SKM-1 treated with dmso at 0.1 percent for 144 hours (cell line): Measurements from ENCODE around the gene CCDC90B.
"Not testable (repeated sequence)": the region's sequence is repeated elsewhere in the genome, so short reads cannot be mapped to it uniquely, and the experiment has no call there.

Experiments
- DNase-seq: peaks from one replicate; lab custom pipeline; 2025; ENCODE audit not compliant: unreplicated experiment; lab: John Stamatoyannopoulos, UW

CCDC90B gene, protein sequence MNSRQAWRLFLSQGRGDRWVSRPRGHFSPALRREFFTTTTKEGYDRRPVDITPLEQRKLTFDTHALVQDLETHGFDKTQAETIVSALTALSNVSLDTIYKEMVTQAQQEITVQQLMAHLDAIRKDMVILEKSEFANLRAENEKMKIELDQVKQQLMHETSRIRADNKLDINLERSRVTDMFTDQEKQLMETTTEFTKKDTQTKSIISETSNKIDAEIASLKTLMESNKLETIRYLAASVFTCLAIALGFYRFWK

DNA sequence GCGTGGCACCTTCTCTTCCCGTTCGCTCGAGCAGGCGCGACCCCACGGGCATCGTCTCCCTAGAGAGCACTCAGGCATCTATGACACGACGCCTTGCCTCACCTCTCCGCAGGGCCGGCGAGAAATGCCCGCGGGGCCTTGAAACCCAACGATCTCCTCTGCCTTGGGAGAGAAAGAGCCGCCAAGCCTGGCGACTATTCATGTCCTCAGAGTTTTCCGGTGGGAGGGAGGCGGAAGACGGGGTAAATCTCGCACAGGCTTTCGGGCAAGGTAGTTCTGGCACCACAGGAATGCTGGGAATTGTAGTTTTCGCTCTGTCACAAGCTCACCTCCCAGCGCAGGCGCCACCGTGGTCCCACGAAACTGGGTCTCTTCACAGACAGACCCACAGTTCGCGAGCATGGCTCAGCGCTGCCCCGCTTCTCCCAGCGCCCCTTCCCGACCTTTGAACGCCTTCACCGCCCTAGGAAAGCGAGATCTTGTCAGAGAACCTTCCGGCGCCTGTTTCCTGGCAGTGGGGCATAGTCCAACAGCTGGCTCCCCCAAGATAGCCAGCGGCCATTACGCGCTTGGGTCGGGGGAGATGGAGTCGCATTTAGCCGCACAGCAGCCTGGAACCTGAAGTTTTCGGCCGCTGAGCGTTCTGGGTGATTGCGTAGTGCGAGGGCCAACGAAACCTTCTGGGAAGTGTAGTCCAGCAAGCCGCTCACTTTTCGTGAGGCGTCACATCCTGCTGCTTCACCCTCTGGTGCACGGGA is at the start of gene CCDC90B:
Gene CCDC90B (minus strand): TSS at position 597 of the 758 bp plus-strand sequence. CDS start 395 bp downstream, at position 202.
- peak; percentile 94 for DNase-seq

DNA sequence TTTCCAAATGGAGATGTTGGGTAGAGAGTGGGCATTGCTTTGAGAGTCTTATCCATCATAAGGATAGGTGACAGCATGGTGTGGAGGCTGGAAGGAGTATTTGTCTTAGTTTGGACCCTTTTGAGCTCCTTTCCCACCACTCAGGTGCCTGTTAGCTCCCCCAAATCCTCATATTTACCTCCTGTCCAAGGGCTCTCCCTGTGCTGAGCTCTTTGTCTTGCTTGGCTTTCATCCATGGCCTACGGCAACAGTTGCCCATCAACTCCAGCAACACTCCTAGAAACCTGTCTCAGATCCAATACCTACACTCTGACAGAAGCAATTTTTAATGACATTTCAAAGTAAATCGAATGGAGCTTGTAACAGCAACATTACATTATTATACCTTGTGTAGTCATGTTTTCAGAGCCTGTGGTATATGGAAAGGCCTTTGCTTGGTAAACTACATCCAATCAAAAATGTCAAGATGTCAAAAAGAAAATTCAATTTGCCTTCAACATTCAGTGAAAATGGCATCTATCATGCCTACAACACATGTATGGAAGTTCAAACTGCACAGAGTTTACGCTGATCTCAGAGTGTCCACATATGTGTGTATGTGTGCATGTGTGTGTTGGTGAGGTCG is 49.4 kb upstream of the CCDC90B start:
- DNase-seq = no peak

DNA sequence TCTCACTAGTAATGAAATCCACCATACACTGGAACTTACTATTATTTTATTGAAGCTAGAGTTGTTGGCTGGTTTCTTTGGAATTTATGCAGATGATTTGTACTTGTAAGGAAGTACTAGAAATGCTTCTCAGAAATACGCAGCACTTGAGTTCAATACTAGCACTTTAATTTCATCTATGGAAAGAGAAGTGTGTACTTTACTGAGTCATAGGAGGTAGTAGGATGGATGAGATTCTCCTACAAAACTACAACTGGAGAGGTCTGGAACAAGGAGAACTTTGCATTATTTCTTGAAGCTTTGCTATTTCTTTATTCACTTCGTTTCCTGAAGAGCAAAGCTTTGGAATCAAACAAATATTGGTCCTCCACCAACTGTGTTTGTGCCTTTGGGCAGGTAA is 44.1 kb upstream of the CCDC90B start:
- no peak for DNase-seq

DNA sequence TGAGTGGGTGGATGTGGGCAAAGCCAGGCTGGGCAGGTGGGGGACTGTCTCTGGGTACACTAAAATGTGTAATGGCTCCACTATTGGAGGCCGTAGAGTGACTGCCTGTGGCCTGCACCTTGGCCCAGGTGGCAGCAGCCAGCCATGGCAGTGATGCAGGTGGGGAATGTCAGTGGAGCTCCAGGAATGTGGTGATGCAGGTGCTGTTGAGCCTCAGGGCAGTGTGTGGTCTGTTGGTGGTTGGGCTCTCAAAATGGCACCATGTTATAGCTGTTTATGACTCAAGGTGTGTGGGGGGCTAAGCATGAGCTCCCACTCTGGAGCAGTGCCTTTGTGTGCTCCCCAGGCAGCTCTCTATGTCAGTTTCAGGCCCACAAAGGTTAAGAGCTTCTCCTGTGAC is 40.2 kb upstream of the CCDC90B start:
- DNase-seq = no peak

DNA sequence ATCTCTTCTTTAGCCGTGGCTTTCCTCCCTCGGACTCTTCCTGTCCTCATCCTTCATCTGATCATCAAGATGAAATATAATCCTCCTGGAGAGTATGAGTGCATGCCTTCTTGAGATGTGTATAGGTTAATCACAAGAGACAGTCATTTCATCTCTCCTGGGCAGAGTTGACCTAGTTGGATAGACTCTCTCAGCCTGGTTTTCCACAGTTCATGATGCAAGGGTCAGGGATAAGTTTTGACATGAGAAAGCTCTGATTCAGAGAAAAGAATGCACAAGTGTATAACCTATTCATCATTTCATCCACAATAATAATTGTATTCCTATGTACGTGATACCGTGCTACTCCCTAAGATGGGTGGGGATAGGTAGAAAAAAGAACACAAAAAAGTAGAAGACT is 33.2 kb upstream of the CCDC90B start:
- DNase-seq = no peak

DNA sequence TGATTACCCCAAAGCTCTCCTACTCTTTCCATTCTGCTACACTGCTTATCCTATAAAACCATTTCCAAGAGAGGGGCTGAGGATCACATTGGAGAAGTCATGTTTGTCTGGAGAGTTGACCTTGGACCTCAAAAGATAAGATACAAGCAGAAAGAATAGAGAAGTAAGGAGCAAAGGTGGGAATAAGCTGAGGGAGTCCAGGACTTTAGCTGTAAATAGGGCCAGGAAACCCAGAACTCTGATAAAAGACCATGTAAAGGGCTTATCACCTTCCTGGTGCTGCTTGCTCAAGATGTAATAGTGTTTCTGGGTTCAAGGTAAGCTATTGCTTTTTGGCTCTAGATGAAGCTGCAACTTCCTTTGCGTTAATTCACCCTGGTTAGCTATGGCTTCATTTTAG is 32.8 kb upstream of the CCDC90B start:
- no peak for DNase-seq

DNA sequence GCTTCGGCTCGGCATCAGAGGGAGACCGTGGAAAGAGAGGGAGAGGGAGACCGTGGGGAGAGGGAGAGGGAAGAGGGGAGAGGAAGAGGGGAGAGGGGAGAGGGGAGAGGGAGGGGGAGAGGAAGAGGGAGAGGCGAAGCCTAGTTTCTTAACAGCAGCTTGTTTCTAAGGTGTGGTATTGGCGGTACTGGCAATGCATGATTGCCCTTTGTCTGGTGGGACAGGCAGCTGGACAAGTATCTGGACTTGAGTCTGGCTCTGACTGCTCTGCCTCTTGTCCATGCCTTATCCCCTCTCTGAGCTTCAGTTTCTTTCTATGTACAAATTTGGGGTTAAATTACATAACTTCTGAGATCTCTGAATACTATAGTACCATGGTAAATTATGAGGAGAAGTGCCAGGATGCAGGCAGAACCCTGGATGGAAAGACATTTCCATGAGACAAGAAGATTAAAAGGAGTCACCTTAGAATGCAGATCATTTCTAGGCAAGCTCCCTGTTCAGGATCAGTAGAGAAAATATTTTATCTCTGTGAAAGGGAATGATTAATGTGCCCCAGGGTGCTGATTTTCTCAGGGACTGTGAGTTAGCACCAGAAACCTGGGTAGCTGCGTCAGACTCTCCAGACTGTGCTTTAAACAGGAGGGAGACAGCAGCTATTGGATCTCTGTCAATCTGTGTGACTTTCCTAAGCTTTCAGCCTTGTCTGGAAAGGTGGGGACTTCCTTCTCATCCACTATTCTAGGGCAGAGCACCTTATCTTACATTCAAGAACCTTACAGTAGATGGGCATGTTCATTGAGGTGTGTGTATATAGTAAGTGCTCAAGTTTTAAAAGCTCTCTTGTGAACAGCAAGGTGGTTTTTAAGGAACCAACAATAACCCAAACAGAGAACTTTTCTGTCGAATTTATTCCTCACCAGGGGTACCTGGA is 31.9 kb upstream of the CCDC90B start:
- DNase-seq = no peak

DNA sequence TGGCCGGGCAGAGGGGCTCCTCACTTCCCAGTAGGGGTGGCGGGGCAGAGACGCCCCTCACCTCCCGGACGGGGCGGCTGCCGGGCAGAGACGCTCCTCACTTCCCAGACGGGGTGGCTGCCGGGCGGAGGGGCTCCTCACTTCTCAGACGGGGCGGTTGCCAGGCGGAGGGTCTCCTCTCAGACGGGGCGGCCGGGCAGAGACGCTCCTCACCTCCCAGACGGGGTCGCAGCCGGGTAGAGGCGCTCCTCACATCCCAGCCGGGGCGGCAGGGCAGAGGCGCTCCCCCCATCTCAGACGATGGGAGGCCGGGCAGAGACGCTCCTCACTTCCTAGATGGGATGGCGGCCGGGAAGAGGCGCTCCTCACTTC is 30.7 kb upstream of the CCDC90B start:
- not testable (repeated sequence) for DNase-seq

DNA sequence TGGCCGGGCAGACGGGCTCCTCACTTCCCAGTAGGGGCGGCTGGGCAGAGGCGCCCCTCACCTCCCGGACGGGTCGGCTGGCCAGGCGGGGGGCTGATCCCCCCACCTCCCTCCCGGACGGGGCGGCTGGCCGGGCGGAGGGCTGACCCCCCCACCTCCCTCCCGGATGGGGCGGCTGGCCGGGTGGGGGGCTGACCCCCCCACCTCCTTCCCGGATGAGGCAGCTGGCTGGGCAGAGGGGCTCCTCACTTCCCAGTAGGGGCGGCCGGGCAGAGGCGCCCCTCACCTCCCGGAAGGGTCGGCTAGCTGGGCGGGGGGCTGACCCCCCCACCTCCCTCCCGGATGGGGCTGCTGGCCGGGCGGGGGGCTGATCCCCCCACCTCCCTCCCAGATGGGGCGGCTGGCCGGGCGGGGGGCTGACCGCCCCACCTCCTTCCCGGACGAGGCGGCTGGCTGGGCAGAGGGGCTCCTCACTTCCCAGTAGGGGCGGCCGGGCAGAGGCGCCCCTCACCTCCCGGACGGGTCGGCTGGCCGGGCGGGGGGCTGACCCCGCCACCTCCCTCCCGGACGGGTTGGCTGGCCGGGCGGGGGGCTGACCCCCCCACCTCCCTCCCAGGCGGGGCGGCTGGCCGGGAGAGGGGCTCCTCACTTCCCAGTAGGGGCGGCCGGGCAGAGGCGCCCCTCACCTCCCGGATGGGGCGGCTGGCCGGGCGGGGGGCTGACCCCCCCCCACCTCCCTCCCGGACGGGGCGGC is 30.2 kb upstream of the CCDC90B start:
- not testable (repeated sequence) for DNase-seq

DNA sequence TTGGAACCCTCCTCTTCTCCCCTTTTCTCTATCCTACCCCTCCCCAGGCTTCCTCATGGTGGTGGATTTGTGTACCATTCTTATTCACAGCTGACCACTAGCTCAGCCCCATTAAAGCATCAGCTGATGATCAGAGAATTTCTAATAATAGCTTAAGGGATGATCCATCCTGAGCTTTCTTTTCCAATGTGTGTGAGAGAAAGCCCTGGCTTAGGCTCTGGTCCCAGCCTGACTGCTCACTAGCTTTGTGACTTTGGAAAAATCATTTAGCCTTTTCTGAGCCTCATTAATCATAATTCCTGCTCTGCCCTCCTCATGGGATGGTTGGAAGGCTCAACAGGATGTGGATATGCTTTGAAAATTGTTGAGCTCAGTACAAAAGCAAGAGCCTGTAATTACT is 26.3 kb upstream of the CCDC90B start:
- no peak for DNase-seq

DNA sequence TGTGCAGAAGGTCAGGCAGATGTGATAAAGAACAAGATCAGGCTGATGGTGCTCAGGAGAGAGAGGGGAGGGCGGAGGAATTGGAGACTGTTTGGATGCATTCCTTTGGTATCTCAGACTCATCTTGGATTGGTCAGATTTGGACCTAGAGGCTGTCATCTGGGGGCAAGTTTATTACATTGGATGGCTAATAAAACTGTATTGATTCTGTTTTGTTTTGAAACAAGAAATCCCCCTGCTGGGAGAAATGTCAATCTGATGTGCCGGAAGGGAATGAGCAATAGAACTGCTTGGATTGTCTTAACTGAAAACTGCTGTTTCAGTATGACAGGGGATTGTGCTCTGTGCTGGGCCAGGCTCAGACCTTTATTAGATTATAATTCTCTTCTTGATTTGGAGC is 25.5 kb upstream of the CCDC90B start:
- no peak for DNase-seq

DNA sequence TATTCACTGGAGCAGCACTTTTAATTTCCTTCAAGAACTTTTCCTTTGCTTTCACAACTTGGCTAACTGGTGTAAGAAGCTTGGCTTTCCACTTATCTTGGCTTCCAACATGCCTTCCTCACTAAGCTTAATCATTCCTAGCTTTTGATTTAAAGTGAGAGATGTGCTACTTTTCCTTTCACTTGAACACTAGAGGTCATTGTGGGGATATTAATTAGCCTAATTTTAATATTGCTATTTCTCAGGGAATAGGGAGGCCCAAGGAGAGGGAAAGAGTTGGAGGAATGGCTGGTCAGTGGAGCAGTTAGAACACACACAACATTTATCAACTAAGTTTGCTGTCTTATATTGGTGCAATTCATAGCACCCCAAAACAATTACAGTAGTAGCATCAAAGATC is 24.6 kb upstream of the CCDC90B start:
- DNase-seq = no peak

DNA sequence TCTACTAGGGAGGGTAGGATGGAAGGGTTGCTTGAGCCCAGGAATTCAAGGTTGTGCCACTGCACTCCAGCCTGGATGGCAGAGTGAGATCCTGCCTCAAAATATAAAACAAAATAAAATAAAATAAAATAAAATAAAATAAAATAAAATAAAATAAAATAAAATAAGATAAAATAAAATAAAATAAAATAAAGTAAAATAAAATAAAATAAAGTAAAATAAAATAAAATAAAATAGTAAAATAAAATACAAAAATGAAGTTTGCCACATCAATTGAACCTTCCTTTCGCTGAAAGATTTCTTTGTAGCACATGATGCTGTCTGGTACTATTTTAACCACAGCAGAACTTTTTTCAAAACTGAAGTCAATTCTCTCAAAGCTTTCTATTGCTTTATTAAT is 22.4 kb upstream of the CCDC90B start:
- DNase-seq = not testable (repeated sequence)

DNA sequence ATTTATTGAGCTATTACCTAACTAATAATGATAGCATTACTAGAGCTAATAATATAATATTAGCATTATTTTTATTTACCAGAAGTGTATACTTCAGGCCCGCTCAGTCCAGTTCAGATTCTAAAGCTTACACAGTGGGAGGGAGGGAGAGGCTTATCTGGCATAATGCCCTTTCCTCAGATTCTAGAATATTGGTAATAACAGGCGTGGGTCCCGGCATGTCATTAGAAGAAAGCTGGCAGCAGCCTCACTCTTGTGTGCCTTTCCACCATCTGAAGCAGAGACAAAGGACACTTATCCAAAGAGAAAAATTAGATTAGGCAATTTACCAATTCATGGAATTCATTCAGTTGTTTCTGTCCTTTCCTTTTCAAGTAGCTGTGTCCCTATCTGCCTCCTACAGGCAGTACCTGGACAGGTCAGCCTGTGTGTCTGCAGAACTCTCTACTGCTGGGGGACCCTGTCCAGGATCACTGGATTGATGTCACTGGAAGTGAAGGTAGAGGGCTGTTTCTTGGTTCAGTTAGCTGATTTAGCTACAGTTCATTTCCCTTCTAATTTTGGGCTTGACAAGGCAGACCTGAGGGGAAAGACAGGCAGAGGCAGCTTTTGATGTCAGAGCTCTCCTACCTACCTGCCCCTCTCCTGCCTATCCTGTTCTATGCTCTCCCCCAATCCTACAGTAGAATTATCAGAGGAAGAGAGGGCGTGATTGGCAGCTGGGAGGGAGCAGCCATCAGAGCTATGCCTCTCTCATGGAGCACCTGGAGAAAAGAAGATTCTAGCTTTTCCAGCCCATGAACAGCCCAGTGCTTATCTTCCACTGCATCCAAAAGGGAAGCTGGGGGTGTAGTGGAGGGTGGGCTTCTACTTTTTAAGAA is 20.3 kb upstream of the CCDC90B start:
- DNase-seq = no peak

DNA sequence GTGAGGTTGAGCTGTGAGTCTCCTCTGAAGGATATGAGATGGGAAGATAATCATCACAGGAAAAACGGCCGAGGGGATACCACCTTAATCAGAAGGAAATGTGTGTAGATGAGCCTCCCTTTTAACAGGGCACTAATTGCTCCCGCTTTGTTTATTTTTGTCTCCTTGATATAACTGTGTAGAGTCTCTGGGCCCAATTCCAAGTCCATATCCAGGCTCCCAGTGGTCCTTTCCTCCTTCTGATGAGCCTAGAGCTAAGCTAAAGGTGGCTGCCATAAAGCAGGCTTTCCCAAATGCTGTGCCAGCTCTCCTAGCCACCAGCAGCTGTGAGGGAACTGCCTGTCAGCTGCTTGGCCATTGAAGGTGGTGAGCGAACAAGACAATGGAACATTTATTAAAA is 17.1 kb upstream of the CCDC90B start:
- no peak for DNase-seq

DNA sequence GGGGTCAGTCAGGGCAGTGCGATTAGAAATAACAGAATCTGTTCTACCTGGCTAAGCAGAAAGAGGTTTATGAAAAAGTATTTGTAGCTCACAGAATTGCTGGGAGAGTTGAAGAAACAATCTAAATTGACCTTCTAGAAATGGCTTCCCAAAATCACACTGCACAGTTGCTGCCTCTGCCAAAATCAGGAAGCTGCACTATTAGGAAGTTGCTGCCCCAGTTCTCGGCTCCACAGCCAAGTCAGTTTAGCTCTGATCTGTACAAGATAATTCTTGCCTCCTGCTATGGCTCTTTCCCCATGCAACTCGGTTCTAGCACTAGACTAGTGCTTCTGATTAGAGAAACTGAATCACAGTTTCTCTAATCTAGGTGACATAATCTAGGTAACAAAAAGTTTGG is 16.0 kb upstream of the CCDC90B start:
- DNase-seq = peak; percentile 17

DNA sequence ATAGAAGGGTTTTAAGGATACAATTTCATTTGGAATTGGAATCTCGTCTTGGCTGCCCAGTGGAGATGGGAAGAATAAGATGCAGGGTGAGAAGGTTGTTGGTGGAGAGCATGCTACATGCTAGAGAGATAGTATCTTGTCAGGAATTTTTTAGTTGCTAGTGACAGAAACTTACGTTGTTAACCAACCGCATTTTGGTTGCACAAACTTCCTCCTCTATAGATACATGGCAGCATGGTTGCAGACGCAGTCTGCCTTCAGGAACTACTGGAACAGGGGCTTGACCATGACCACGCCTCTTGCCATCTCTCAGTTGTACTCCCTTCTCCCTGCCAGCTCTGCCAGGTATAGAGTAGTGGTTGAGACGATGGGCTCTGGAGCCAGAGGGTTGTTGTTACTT is 13.5 kb upstream of the CCDC90B start:
- DNase-seq = no peak

DNA sequence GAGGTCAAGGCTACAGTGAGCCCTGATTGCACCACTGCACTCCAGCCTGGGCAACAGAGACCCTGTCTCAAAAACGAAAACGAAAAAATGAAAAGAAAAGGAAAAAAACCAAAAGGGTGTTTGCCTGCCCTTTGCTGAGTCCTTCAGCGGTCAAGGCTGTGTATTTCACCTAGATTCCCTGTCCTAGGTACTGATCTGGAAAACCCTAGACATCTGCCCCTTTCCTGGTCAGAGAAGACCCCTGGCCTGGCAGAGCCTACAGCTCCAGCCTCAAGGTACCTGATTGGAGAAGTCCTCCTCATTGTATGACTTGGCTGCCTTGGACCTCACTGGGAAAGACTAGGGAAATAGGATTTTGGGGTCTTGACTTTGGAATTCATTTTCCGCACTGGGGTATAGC is 8.0 kb upstream of the CCDC90B start:
- no peak for DNase-seq

DNA sequence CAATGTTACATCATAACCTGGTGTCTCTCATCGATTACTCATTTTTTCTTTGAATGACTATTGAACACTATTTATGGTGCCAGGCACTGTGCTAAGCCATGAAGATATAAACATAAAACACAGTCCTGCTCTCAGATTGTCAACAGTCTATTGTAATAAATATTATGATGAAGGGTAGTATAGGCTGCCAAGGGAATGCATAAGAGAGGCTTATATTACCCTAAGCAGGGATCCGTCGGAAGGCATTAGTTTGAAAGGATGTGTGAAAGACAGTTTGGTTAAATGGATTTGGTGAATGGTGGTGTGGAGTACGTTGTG is 7.2 kb upstream of the CCDC90B start:
- DNase-seq = no peak
